ENCODE results near the gene INIP.
"Not testable (repeated sequence)": the region's sequence is repeated elsewhere in the genome, so short reads cannot be mapped to it uniquely, and the experiment has no call there.

Gene INIP

DNA sequence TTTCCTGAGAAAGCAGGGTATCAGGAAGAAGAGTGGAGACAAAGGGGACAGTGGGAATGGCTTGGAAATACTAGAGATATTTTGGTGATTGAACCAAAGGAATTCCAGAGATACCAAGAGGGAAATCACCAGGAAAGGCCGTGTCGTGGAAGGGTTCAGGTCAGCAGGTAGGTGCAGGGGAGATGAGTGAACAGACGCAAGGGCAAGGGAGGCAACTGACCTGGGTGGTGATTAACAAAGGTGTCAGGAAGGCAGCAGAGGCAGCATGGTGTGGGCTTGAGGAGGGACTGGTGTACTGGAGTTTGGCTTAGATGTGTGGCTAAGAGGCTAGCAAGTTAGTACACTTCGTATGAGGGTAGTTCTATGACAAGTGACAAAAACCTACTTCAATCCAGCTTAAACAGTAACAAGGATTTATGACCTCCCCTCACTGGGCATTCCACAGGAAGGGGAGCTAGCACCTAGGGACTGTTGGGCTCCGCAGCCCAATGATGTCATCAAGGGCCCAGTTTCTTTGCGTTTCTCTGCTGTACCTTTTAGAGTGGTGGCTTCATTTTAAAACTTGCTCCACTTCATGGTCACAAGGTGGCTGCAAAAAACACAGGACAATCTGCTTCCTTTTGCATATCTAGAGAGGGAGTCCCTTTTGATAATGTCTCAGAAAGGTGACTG is 37.0 kb downstream of the INIP start:
- no peak overlapping the region for H3K4me3 ChIP-seq (ENCODE audit: low read length)
- no peak for DNase-seq (ENCODE audit: low read depth)
- TF ChIP-seq, protein P1, sequence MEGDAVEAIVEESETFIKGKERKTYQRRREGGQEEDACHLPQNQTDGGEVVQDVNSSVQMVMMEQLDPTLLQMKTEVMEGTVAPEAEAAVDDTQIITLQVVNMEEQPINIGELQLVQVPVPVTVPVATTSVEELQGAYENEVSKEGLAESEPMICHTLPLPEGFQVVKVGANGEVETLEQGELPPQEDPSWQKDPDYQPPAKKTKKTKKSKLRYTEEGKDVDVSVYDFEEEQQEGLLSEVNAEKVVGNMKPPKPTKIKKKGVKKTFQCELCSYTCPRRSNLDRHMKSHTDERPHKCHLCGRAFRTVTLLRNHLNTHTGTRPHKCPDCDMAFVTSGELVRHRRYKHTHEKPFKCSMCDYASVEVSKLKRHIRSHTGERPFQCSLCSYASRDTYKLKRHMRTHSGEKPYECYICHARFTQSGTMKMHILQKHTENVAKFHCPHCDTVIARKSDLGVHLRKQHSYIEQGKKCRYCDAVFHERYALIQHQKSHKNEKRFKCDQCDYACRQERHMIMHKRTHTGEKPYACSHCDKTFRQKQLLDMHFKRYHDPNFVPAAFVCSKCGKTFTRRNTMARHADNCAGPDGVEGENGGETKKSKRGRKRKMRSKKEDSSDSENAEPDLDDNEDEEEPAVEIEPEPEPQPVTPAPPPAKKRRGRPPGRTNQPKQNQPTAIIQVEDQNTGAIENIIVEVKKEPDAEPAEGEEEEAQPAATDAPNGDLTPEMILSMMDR (conservative IDR thresholded peaks at IDR 0.05; ENCODE audit: low read depth, low read length): no peak

DNA sequence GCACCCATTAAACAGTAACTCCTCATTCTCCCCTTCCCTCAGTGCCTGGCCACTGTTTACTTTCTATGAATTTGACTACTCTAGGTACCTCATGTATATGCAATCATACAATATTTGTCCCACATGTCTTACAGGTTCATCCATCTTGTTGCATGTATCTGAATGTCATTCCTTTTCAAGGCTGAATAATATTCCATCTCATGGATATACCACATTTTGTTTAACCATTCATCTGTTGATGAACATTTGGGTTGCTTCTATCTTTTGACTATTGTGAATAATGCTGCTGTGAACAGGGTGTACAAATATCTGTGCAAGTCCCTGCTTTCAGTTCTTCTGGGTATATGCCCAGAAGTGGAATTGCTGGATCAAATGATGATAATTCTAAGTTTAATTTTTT is 40.9 kb downstream of the INIP start:
- H3K4me3 ChIP-seq (ENCODE audit: low read length): no peak overlapping the region
- TF ChIP-seq, protein P1 (conservative IDR thresholded peaks at IDR 0.05; ENCODE audit: low read depth, low read length): no peak
- no peak for DNase-seq (ENCODE audit: low read depth)

DNA sequence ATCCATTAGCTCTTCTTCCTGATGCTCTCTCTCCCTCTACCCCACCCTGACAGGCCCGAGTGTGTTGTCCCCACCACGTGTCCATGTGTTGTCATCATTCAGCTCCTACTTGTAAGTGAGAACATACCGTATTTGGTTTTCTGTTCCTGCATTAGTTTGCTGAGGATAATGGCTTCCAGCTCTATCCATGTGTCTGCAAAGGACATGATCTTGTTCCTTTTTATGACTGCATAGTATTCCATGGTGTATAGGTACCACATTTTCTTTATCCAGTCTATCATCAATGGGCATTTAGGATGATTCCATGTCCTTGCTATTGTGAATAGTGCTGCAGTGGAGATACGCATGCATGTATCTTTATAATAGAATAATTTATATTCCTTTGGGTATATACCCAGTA is 44.7 kb downstream of the INIP start:
- not testable (repeated sequence) for DNase-seq (ENCODE audit: low read depth); H3K4me3 ChIP-seq (ENCODE audit: low read length)

DNA sequence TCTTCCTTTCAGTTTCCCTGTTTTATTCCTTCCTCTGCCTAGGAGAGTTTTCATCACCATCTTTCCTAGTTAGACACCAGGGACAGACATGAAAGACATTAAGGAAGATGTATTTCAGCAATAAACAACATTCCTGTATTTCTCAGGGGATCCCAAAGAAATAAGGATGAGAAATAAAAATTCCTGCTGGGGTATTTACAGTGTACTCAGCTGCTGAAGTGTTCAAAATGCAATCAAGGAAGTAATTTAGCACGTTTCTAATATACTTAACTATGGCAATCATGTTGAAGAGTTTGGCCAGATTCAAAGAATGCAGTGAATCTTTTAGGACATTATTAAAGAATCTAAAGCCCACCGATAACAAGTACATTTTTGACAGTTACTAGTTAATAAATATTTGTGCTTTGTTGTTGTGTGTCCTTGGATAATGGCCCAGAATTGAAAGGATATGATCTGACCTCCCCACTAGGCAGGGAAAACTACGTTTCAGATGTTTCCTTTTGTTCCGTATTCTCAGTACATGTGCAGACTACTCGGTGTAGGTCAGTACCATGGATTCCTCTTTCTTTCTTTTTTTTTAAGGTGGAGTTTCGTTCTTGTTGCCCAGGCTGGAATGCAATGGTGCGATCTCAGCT is 46.8 kb downstream of the INIP start:
- TF ChIP-seq, protein P1 (conservative IDR thresholded peaks at IDR 0.05; ENCODE audit: low read depth, low read length): no peak
- no peak overlapping the region for H3K4me3 ChIP-seq (ENCODE audit: low read length)
- DNase-seq (ENCODE audit: low read depth): no peak

DNA sequence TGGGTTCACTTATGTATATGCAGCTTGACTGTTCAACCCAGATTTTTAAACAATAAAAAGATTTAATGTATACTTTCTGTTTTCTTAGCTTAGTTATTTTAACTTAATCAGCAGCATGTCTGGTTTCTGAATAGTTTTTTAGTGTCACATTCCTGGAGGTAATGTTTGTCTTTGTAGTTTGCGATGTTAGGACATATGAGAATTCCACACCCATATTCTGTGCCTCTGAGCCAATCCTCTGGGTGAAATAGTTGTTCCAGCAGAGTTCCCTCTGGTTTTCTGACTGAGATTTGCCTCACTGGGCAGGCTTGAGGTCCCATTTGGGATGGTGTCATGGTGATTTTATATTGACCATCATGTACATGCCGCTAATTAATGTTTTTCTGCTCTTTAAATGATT is 48.6 kb downstream of the INIP start:
- DNase-seq (ENCODE audit: low read depth): no peak
- H3K4me3 ChIP-seq (ENCODE audit: low read length): no peak overlapping the region
- TF ChIP-seq, protein P1 (conservative IDR thresholded peaks at IDR 0.05; ENCODE audit: low read depth, low read length): no peak

DNA sequence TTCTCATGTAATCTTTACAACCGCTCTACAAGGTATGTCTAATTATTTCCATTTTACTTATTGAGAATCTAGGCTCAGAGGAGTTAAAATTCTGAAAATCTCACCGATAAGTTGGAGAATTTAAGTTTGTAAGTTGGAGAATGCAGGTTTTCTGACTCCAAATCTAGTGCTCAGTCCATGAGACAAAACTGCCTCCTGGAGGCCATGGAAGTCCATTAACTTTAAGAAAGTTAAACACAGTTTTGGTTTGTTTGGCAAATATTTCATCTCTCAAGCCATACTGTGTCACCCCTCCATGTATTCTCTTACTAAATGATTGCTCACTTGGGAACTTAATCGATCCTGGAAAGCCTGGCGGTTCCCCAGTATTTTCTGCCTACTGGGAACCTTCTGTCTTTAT is 52.6 kb downstream of the INIP start:
- TF ChIP-seq, protein P1 (conservative IDR thresholded peaks at IDR 0.05; ENCODE audit: low read depth, low read length): peak; percentile 33
- no peak overlapping the region for H3K4me3 ChIP-seq (ENCODE audit: low read length)
- DNase-seq (ENCODE audit: low read depth): no peak

DNA sequence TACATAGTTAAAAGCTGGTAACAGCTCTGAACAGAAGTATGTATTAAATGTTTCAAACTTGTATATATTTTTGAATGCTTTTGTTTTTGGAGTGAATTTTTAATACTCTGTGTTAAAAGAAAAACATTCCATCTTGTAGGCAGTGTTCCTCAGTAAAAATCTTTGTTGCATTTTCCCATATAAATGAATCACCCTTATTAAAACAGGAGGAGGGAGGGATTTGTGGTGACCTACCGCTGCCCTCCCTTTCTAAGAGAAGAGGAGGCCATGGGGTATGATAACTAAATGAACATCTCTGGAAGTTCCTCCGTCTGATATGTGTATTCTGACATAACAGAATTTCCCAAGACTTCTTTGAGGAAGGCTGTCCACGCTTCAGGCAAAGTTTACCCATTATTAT is 53.4 kb downstream of the INIP start:
- TF ChIP-seq, protein P1 (conservative IDR thresholded peaks at IDR 0.05; ENCODE audit: low read depth, low read length): no peak
- H3K4me3 ChIP-seq (ENCODE audit: low read length): no peak overlapping the region
- no peak for DNase-seq (ENCODE audit: low read depth)
